PFSK-1 (cell line): ENCODE data around the gene VSIG1.

Experiments used
- SIN3A ChIP-seq: IDR thresholded peaks from 2 replicates; pipeline ENCODE4 v1.6.1; 2012; ENCODE audit warnings: mild to moderate bottlenecking, low read length, moderate library complexity, borderline replicate concordance; ENCODE audit not compliant: insufficient read depth
- TAF1 ChIP-seq: IDR thresholded peaks from 2 replicates; pipeline ENCODE4 v1.6.1; 2012; ENCODE audit warnings: low read length, control low read depth, borderline replicate concordance; ENCODE audit not compliant: insufficient read depth

DNA sequence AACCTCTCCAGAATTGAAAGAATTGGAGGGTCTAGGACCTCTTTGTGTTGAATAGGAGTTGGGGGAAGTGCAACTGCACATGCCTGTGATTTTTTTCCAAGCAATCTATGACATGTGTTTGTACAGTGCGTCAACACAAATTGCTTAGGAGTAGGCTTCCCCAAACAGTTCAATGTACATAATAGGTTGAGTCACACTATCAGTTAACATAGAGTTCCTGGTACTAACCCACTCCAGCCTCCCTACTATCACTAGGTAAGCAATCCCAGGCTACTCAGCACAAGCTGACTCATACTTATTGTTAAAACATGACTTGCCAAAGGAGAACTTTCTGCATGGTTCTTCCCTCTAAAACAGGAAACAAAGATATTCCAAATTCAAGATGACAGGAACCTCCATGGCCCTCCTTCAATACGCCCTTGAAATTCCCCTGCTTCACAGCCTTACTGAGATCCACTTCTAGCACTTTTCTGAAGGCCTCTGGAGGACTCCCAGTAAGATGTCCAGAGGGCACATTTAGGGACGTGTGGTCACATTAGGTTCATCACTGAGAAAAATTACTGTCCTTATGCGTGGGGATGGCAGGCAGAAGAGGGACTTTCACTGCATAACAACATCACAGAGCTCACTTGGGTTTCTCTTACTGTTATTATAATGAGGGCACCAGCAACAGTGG is 8.4 kb upstream of the VSIG1 start:
- TF ChIP-seq TAF1 (no peak), SIN3A (no peak)
